GM10248 (cell line): ENCODE data around the gene NBL1.
"Not testable (repeated sequence)": the region's sequence is repeated elsewhere in the genome, so short reads cannot be mapped to it uniquely, and the experiment has no call there.

Experiments used
- CTCF ChIA-PET: fragments of 300-600 bp; sonication (Branson Sonifier 250); formaldehyde crosslinking; extraction: SDS; loops from one replicate; lab custom pipeline; 2021; ENCODE audit warnings: antibody characterized with exemption; lab: Yijun Ruan, JAX
- POLR2A ChIA-PET: fragments of 350-650 bp; sonication (Branson Sonifier 250); formaldehyde crosslinking; extraction: SDS; loops from one replicate; lab custom pipeline; 2020; ENCODE audit warnings: antibody characterized with exemption; lab: Yijun Ruan, JAX
- DNase-seq: peaks from one replicate; pipeline ENCODE4 v3.0.0; 2012; ENCODE audit errors: extremely low spot score
- CTCF ChIP-seq: IDR thresholded peaks from 2 replicates; pipeline ENCODE4 v1.5.1; 2012; ENCODE audit warnings: mild to moderate bottlenecking, low read depth; ENCODE audit errors: extremely low read depth, missing control alignments, control extremely low read depth

Gene NBL1

GRCh38 chr1:19629357-19629756 lies 14.8 kb upstream of the NBL1 start:
- no peak for TF ChIP-seq CTCF
- POLR2A ChIA-PET = no interaction called here
- DNase-seq = no peak
- CTCF ChIA-PET = interaction anchor here (1.0 to 1.3 kb wide), 3 partner anchors 159 to 244 kb away, joined by 3 read pairs; no protein-coding TSS in a partner anchor

GRCh38 chr1:19630192-19630591 lies 13.9 kb upstream of the NBL1 start:
- DNase-seq = not testable (repeated sequence)
- CTCF ChIA-PET = interaction anchor here (0.8 to 1.9 kb wide), 4 partner anchors 11 to 389 kb away, joined by 3 to 5 read pairs (median 4); no protein-coding TSS in a partner anchor
- POLR2A ChIA-PET = interaction anchor here (0.6 kb wide), 1 partner anchor 734 kb away, joined by 4 read pairs; no protein-coding TSS in a partner anchor

GRCh38 chr1:19630720-19631395 lies 13.3 kb upstream of the NBL1 start:
- ChIA-PET CTCF (interaction anchor here (0.8 to 1.9 kb wide), 7 partner anchors 10 to 390 kb away, joined by 3 to 5 read pairs (median 4); partner anchors contain the start of gene NBL1), POLR2A (no interaction called here)
- no peak for TF ChIP-seq CTCF
- no peak for DNase-seq

GRCh38 chr1:19632211-19632610 lies 11.9 kb upstream of the NBL1 start:
- DNase-seq = no peak
- TF ChIP-seq CTCF = no peak
- POLR2A ChIA-PET = no interaction called here
- CTCF ChIA-PET = interaction anchor here (0.9 to 1.9 kb wide), 5 partner anchors 9 to 290 kb away, joined by 3 to 5 read pairs (median 4); partner anchors contain the start of gene NBL1

- POLR2A ChIA-PET = no interaction called here
- no peak for DNase-seq
- CTCF ChIA-PET = no interaction called here
- no peak for TF ChIP-seq CTCF
Observed at GRCh38 chr1:19633106-19633505, 11.0 kb upstream of the NBL1 start.

- CTCF ChIA-PET, POLR2A ChIA-PET, DNase-seq: not testable (repeated sequence)
Observed at GRCh38 chr1:19635064-19635463, 9.0 kb upstream of the NBL1 start.

- no peak for TF ChIP-seq CTCF
- ChIA-PET POLR2A (no interaction called here), CTCF (no interaction called here)
- no peak for DNase-seq
Observed at GRCh38 chr1:19635646-19636045, 8.5 kb upstream of the NBL1 start.

GRCh38 chr1:19636065-19636464 lies 8.0 kb upstream of the NBL1 start:
- TF ChIP-seq CTCF = no peak
- DNase-seq = no peak
- POLR2A ChIA-PET = no interaction called here
- CTCF ChIA-PET = no interaction called here

GRCh38 chr1:19636749-19637148 lies 7.4 kb upstream of the NBL1 start:
- CTCF ChIA-PET = interaction anchor here (1.3 kb wide), 1 partner anchor 68 kb away, joined by 3 read pairs; no protein-coding TSS in a partner anchor
- DNase-seq, POLR2A ChIA-PET: not testable (repeated sequence)
